OCI-LY3 (cell line): ENCODE results near the gene SWI5.
"Not testable (repeated sequence)": the region's sequence is repeated elsewhere in the genome, so short reads cannot be mapped to it uniquely, and the experiment has no call there.

Experiments
- H2AFZ ChIP-seq: fragments of 200-600, 300-600 bp; shearing (Covaris generic); 2 replicates; pipeline ENCODE4 v1.6.0; 2014; ENCODE audit warnings: antibody characterized with exemption, low read depth, low read length
- H3K27ac ChIP-seq: fragments of 200-600, 300-600 bp; sonication (generic); 2 replicates; pipeline ENCODE4 v1.5.1; 2014; ENCODE audit warnings: mild to moderate bottlenecking, low read length, moderate library complexity, mixed read lengths
- H3K27me3 ChIP-seq: fragments of 200-600, 300-600 bp; sonication (generic); 2 replicates; pipeline ENCODE4 v1.6.1; 2014; ENCODE audit warnings: low read depth, low read length, mixed read lengths
- H3K36me3 ChIP-seq: fragments of 200-600, 300-600 bp; sonication (generic); replicated peaks from 2 replicates; pipeline ENCODE3; 2014; ENCODE audit warnings: low read depth, low read length, mixed read lengths
- H3K4me1 ChIP-seq: fragments of 300-600, 200-600 bp; sonication (generic); 2 replicates; pipeline ENCODE4 v1.6.1; 2014; ENCODE audit warnings: low read length, mixed read lengths
- H3K4me2 ChIP-seq: fragments of 200-600, 300-600 bp; sonication (generic); 2 replicates; pipeline ENCODE4 v1.6.1; 2014; ENCODE audit warnings: low read length, mixed read lengths
- H3K4me3 ChIP-seq: fragments of 300-600, 200-600 bp; sonication (generic); 2 replicates; pipeline ENCODE4 v1.5.1; 2014; ENCODE audit warnings: antibody characterized with exemption, mild to moderate bottlenecking, low read length, moderate library complexity
- H3K79me2 ChIP-seq: fragments of 300-600, 200-600 bp; shearing (Covaris generic); 2 replicates; pipeline ENCODE4 v1.6.1; 2014; ENCODE audit warnings: mild to moderate bottlenecking, low read length, mixed read lengths
- H3K9ac ChIP-seq: fragments of 300-600, 200-600 bp; shearing (Covaris generic); 2 replicates; pipeline ENCODE4 v1.6.0; 2014; ENCODE audit warnings: mild to moderate bottlenecking, low read length, moderate library complexity
- H3K9me3 ChIP-seq: fragments of 200-600, 300-600 bp; shearing (Covaris generic); 2 replicates; pipeline ENCODE4 v1.6.1; 2014; ENCODE audit warnings: low read length, mixed read lengths; ENCODE audit not compliant: insufficient read depth
- H4K20me1 ChIP-seq: fragments of 200-600, 300-600 bp; sonication (generic); 2 replicates; pipeline ENCODE4 v1.6.1; 2016; ENCODE audit warnings: low read length, mixed read lengths; ENCODE audit not compliant: insufficient read depth
- EZH2phosphoT487 ChIP-seq: fragments of 200-600 bp; shearing (Covaris generic); IDR thresholded peaks from 2 replicates; pipeline ENCODE4 v1.6.1; 2018; ENCODE audit warnings: antibody characterized with exemption, mixed run types, low read depth
- TF ChIP-seq, protein P1 (sequence below): fragments of 200-600, 300-600 bp; sonication (generic); IDR thresholded peaks from 2 replicates; pipeline ENCODE4 v1.5.1; 2014; ENCODE audit warnings: antibody characterized with exemption, low read length, low read depth

Gene SWI5

GRCh38 chr9:128276008-128276573 lies at the start of gene SWI5:
TSS of gene SWI5 (plus strand) at chr9:128276276.
- Histone ChIP-seq H3K79me2 (peaks cover 13% of the 10 kb centered on the region), H3K4me2 (peak within 1 kb of the TSS; percentile 99), H3K9ac (peak within 1 kb of the TSS; percentile 93), H3K27me3 (no peaks in the 10 kb centered on the region), H3K4me1 (peaks cover 11% of the 10 kb centered on the region), H3K27ac (peak within 1 kb of the TSS; percentile 29; the same call in 1 of the 2 replicates), H3K36me3 (no peaks in the 10 kb centered on the region), H2AFZ (0 out of 2 replicates have a peak within 1 kb of the TSS, but pooled peaks have one; percentile 50), H3K4me3 (peak within 1 kb of the TSS; percentile 98), H4K20me1 (no peaks in the 10 kb centered on the region), H3K9me3 (no peaks in the 10 kb centered on the region)
- no peak for TF ChIP-seq EZH2phosphoT487
- TF ChIP-seq, protein P1, sequence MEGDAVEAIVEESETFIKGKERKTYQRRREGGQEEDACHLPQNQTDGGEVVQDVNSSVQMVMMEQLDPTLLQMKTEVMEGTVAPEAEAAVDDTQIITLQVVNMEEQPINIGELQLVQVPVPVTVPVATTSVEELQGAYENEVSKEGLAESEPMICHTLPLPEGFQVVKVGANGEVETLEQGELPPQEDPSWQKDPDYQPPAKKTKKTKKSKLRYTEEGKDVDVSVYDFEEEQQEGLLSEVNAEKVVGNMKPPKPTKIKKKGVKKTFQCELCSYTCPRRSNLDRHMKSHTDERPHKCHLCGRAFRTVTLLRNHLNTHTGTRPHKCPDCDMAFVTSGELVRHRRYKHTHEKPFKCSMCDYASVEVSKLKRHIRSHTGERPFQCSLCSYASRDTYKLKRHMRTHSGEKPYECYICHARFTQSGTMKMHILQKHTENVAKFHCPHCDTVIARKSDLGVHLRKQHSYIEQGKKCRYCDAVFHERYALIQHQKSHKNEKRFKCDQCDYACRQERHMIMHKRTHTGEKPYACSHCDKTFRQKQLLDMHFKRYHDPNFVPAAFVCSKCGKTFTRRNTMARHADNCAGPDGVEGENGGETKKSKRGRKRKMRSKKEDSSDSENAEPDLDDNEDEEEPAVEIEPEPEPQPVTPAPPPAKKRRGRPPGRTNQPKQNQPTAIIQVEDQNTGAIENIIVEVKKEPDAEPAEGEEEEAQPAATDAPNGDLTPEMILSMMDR, result no peak

DNA sequence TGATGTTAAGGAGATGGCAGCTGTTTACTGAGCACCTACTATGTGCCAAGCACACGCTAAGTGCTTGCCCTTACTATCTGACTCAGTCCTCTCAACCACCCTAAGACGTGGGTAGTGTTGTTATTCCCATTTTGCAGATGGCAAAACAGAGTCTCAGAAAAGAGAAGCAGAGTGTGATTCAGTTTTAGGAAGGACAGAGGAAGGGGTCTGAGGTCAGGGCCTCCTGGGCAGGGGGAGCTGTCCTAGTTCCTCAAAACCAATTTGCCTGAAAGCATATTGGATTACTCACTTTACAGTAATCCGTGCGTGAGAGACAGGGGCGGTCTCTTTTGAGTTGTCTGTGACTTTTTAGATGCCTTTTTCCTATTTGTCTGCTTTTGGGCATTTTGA lies 49.7 kb upstream of the SWI5 start:
- Histone ChIP-seq H4K20me1 (no peaks in the 10 kb centered on the region), H3K4me3 (no peak overlapping the region), H3K9me3 (no peaks in the 10 kb centered on the region), H3K4me2 (no peak overlapping the region), H3K27ac (no peak overlapping the region), H2AFZ (no peak overlapping the region), H3K79me2 (no peaks in the 10 kb centered on the region), H3K9ac (no peak overlapping the region), H3K36me3 (no peaks in the 10 kb centered on the region), H3K4me1 (peaks cover 6% of the 10 kb centered on the region; the same call in 1 of the 2 replicates), H3K27me3 (no peaks in the 10 kb centered on the region; the same call in 1 of the 2 replicates)
- TF ChIP-seq, protein P1, result no peak
- TF ChIP-seq EZH2phosphoT487, result no peak

DNA sequence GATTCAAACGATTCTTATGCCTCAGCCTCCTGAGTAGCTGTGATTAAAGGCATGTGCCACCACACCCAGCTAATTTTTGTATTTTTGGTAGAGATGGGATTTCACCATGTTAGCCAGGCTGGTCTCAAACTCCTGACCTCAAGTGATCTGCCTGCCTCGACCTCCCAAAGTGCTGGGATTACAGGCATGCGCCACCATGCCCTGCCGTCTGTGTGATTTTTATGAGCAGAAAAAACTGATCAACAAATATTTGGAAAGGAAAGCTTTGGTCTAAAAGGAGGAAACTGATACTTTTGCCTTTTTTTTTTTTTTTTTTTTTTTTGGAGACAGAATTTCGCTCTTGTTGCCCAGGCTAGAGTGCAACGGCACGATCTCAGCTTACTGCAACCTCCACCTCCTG lies 45.2 kb upstream of the SWI5 start:
- not testable (repeated sequence) for H3K27me3 ChIP-seq, H4K20me1 ChIP-seq, H3K4me3 ChIP-seq, H3K4me1 ChIP-seq, H2AFZ ChIP-seq, H3K9ac ChIP-seq, H3K27ac ChIP-seq, H3K9me3 ChIP-seq, H3K36me3 ChIP-seq, H3K79me2 ChIP-seq, H3K4me2 ChIP-seq

DNA sequence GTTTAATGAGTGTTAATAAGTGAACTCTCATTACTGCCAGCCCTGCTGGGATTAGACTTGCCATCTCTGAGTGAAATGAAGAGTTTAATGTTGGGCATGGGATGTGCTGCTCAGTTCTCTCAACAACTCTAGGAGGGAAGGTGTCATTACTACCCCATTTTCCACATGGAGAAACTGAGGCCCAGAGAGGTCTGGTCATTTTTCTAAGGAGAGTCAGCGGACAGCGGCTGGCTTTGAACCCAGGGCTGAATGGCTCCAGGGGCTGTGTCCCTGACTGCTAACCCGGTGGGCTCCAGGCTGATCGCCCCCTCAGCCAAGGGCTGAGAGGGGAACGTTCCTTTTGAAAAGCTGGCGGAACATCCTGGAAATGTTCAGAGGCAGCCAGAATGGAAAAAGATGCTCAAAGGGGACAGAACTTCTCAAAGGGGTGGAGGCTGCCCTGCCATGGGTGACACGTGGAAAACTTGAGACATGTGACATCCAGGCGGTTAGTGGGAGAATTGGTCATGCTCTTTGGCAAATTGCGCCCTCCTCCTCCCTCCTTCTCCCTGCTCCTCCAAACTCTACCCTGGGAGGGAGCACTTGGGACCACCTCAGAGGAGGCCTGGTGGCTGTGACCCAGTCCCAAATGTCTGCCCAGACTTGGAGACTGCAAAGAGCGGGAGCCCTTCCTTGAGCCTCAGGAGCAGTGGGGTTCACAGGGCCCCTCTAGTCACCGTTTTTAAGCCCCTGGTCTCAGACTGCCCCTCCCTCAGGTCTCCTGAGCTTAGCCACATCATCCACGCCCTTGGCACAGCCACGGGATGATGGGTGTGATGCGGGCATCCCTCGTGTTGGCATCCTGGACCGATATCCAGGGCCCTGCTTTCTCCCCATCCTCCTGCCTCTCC lies 44.2 kb upstream of the SWI5 start:
- no peak for TF ChIP-seq EZH2phosphoT487
- TF ChIP-seq, protein P1, result no peak

More for the DNA sequence above, 44.2 kb upstream of the SWI5 start:
- Histone ChIP-seq H3K9ac (no peak overlapping the region), H2AFZ (no peak overlapping the region), H3K4me2 (no peak overlapping the region), H3K79me2 (no peaks in the 10 kb centered on the region), H3K4me3 (no peak overlapping the region), H4K20me1 (no peaks in the 10 kb centered on the region), H3K27ac (no peak overlapping the region), H3K36me3 (no peaks in the 10 kb centered on the region), H3K9me3 (no peaks in the 10 kb centered on the region), H3K4me1 (no peaks in the 10 kb centered on the region), H3K27me3 (0 out of 2 replicates have a peak, but pooled peaks cover 7% of the 10 kb centered on the region)
